GM19455 (cell line): ENCODE measurements around the gene FAM193B.

Experiments used
- ATAC-seq: cut with Tn5 transposase; IDR thresholded peaks from one replicate; pipeline ENCODE4 v1.9.1; 2021; ENCODE audit not compliant: unreplicated experiment

The FAM193B gene

GRCh38 chr5:177472460-177473442 is 81.6 kb downstream of the FAM193B start:
- ATAC-seq: peak; percentile 44

DNA sequence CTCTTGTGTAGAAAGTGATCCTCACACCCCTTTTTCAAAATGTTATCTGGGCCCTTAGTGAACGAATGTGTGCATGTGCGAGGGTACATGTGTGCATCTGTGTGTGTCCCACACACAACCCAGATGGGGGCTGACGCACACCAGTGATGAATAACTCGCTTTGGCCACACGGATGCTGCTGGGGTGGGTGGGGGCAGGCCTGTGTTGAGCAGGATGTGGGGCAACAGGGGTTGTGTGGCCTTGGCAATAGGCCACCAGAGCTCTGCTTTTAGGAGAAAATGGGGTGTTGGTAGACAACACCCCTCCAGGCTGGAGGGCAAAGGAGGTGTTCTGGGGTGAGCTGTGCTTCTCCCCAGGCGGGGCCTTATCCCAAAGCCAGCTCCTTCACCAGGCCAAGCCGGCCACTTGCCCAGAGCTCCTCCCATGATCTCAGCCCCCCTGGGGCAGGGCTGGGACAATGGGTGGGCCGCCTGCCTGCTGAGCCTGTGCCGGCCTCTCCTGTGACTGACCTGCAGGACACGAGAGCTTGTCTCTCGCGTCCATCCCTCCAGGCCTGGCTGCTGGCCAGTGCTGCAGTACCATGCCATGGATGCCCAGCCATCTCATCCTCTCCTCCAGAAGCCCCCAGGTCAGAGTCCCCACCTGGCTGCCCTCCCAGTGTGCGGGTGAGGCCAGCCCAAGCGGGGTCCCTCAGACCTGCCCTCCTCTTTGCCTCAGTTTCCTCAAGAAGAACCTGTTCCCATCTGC is 82.6 kb downstream of the FAM193B start:
- no peak for ATAC-seq

GRCh38 chr5:177470759-177471536 is 83.4 kb downstream of the FAM193B start:
- ATAC-seq: no peak
